ENCODE data around the gene FOXP1. TPM values are rescaled to one million over a fixed set of nuclear protein-coding genes. Genes with fewer than 3 reads are reported as not detected.
"Not testable (repeated sequence)": the region's sequence is repeated elsewhere in the genome, so short reads cannot be mapped to it uniquely, and the experiment has no call there.

Gene FOXP1
- total RNA-seq, 1 experiment from 2014 or later = 5.4 TPM

DNA sequence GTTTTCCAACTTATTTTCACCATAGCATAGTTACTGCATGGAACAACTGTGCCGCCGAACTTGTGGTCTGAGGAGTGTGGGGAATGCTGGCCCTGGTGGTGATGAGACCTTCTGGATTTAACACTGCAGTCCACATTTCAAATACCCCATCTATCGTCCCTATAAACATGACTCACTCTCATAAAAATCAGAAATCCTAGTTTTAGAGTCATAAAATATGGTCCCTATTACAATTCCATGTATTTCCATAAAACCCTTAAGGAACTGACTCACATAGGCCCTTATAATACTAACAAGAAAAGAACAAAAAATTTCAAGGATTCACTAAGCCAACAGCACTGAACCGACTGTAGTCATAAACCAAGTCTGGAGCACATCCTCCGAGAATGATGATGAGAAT lies 147.2 kb downstream of the FOXP1 start:
- no peak for DNase-seq (ENCODE audit: extremely low read depth, low read depth)

DNA sequence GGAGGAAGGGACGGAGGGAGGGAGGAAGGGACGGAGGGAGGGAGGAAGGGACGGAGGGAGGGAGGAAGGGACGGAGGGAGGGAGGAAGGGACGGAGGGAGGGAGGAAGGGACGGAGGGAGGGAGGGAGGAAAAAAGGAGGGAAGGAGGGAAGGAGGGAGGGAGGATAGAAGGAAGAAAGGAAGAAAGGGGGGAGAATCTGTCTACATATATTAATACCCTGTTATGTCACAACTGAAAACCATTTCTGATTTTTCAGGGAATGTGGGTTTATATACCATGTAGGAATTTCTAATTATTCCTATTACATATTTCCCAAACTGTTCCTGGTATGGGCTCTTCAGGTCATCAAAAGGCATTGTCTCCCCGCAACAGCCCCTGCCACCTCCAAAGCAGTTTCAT lies 147.7 kb downstream of the FOXP1 start:
- DNase-seq (ENCODE audit: extremely low read depth, low read depth) = not testable (repeated sequence)

DNA sequence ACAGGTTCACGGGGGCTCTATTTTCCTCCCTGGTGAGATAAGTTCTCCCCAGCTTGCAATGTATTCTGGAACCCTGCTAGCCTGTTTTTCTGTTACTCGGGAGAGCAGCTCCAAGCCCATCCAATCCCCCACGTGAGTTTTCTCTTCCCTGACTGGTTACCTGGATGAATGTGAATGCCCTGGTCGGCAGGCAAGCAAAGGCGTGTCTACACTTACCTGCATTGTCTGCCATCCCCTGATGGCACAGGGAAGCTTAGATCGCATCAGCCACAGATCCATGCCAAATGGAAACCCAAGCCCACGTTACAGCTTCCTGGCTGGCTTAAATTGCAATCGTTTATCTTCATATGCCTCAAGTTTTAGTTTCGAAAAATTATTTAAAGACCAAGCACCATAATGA lies 149.9 kb downstream of the FOXP1 start:
- no peak for DNase-seq (ENCODE audit: extremely low read depth, low read depth)

DNA sequence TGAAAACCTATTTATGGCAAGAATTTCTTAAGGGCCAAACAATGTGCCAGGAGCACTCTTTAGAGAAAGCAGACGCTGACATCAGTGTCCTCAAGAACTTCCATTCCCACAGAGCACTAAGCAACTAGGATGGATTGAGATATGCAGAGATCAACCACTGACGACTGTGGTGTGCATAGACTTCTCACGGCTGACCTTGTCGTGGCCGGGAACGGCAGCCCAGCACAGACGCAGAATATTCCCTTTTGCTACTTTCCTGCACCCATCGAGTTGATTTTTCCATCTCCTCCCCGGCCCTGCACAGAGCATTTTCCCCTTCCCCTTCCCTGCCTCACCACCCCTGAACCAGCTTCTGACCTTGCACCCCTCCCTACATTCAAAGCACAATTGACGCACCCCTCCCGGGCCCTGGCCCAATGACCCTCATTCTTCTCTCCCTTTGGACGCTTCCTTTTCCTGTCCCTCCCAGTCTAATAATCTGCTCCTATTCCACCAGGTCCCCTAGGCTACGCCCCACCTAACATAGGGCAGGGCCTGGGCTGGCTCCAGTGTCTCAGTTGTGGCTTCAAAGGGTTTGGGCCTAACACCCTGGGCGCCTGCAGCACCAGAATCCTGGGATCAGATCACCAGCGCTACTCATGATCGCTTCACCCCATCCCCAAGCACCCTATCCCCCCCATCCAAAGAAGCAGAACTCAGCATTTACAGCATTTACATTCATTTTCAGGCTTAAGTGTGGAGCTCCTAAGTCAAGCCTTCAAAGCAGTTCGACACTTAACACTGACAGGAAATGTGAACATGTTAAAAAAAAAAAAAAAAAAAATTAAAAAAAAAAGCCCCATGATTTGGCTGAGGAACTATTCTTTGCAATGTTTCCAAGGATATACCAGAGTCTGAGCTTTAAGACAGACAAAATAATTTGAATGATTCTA lies 151.2 kb downstream of the FOXP1 start:
- no peak for DNase-seq (ENCODE audit: extremely low read depth, low read depth)

DNA sequence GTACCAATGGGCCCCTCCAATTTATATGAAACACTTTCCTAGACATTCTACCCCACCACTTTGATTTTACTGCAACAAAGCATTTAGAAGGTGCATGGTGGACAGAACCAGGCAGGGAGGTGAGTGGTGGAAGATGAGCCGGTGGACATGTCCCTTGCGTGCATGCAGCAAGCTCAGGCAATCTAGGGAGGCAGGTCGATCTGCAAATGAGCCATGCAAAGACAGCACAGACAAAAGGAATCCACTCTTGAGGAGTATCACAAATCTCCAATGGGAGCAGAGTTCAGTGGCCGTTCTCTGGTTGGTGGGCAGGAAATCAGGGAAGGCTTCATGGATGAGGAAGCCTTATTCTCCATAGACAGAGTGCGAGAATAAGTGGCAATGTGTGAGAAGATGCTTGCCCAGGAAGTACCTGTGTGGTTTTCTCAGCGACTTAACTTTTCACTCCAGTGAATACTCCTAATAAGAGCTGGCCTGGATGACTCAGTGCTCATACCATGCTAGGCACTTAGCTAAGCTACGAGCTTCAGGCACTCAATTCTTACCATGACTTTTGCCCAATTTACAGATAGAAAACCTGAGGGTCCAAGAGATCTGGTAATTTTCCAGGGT lies 152.5 kb downstream of the FOXP1 start:
- DNase-seq (ENCODE audit: extremely low read depth, low read depth) = no peak

DNA sequence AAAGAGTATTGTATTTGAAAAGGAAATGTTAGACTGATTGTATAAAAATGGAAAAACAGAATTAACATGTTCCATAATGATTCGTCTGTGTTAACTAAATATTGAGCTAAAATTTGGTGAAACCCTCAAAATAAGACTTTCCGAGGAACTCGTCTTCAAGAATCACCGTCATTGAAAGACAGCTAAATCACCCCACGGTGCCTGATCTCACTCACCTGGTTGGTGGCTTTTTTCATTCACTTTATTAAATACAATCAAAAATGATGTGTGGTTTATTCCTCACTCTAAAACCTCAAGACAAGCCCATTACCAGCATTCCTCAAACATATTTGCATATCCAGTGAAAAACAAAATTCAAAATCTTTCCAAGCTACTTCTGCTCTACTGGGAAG lies 153.9 kb downstream of the FOXP1 start:
- DNase-seq (ENCODE audit: extremely low read depth, low read depth) = no peak

DNA sequence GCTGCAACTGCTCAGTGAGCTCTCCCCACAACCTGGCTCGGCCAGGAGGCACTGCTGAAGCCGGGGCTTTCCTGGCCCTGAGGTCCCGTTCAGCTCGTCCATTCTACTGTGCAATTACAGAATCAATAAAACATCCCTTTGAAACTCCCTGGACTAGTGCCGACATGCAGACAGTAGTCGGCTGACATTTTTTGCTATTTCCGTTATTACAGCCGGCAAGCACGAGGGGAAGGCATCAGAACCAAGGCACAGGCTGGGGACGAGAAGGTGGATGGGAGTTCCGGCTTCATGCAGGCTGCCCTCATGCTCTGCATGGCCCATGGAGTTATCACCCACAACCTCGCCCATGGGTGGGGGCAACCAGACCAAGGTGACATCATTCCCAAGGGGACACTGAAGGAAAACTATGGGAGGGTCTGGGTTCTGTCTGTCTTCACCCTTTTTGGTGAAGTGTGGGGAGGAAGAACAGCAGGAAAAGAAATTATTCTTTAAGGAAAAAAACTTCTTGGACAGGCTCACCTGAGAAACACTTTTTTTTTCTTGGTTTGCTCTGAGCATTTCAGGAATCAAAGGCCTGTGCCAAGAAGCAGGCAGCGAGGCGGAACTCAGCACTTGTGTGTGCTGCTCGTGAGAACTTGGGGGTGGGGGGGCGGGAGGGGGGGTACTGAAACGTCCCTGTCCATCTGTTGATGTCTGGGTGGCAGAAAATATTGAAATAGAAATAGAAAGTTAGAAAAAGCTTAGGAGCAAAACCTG lies 154.5 kb downstream of the FOXP1 start:
- no peak for DNase-seq (ENCODE audit: extremely low read depth, low read depth)

DNA sequence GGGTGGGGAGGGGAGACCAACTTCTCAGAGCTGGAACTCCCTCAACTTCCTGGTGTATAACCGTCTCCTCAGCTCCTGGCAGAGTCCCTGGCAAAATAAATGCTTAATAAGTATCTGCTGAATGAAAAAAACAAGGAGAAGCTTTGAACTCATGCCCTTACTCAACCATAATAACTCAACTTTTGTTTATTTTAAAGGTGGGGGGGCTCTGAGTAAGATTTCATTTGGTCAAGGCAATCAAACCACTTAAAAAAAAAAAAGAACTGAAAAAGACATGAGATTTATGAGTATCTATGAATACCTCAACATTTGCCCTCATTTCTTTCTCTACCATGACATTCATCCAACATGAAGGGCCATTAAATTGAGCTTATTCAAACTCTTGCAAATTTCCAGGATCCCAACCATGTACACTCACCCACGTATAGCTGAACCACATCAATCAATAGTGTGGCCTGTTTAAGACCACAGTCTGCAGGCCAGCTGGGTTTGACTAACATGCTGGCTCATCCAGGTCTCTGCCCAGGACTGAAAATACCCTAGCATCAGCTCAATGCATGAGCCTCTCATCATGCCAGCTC lies 157.9 kb downstream of the FOXP1 start:
- no peak for DNase-seq (ENCODE audit: extremely low read depth, low read depth)

DNA sequence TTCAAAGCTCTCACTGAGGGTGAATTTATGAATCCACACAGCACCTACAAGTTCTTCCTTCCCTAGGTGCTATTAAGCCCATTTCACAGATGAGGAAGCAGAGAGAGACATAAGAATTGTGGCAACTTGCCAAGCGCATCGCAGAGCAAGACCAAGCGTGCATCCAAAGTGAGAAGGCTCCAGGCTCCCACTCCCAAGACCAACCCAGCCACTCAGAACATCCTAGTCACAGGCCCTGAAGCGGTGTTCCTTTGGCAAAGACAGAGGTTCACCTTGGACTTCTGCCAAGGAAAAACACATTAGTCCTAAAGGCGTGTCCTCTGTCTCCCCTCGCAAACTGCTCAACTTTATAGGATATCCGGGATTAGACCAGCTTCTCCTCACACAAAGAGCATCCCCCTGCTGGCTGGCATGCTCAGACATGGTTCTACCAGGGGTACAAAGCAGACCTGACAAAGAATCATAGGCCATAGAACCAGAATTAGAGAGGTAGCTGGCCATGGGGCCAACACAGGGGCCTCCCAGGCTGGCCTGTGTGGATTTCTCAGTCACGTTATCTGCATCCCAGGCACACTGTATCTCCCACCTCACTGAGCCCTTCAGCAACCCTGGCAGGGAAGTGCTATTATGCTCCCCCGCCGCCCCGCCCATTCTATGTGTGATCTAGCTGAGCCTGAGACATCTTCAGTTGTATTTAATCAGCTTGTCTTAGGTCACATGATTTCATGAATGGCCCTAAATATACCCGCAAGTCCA lies 160.2 kb downstream of the FOXP1 start:
- DNase-seq (ENCODE audit: extremely low read depth, low read depth) = no peak

DNA sequence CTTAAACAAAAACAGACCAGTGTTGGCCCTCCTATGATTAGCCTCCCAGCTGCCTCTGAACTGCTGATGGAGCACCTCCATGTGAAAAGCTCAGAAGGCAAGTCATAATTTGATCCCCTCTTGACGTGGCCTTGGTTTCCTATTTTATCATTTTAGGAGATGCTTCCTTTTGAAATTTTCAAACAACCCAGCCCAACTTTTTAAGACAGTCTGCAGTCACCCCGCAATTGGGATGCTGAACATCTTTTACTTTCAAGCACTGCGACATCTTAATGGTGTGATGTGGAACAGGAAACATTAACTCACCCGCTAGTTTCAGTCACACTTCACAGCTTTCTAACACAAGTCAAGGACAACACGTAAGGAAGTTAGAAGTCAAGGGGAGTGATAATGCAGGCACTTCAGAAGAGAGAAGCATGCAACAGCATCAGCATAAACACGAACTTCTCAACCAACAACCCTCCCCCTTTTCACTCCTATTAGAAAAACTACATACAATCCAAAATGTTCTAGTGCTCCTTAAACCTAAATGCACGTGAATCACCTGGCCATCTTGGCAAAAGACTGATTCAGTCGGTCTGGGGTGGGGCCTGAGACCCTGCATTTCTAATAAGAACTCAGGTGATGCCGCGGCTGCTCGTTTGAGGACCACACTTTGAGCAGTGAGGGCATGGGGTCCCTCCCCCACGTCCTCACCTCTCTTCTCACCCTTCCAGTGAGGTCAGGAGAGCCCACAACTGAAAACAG lies 161.5 kb downstream of the FOXP1 start:
- no peak for DNase-seq (ENCODE audit: extremely low read depth, low read depth)

DNA sequence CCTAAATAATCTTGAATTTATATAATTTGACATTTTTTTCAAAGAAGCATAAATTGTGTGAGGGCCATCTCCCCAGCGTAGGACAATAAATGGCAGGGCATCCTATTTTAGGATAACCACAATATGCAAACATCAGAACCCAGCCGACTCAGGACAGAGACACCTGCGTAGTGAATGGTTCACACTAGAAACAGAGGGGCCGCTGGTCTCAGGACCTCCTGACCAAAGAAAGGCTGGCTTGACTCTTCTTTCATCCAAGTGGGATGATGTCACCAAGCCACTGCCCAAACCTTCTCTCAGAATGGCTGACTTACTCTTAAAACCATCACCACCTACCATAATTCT lies 162.1 kb downstream of the FOXP1 start:
- no peak for DNase-seq (ENCODE audit: extremely low read depth, low read depth)

DNA sequence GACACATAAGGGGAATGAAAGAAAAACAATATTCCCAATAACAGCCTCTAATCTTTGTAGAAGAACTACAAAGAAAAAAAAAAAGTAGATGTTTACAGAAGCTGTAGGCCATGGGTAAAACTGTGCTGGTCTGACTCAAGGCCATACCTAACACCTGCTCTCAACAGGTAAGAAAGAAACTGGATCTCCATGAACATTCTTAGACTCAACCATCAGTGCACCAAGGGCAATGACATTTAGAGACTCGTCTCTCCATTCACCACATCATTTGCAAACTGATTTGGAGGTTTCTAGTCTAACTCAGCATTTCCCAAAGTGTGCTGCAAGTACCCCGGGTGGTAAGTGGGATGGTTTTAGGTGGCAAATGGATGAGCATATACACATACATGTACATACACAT lies 164.2 kb downstream of the FOXP1 start:
- no peak for DNase-seq (ENCODE audit: extremely low read depth, low read depth)

DNA sequence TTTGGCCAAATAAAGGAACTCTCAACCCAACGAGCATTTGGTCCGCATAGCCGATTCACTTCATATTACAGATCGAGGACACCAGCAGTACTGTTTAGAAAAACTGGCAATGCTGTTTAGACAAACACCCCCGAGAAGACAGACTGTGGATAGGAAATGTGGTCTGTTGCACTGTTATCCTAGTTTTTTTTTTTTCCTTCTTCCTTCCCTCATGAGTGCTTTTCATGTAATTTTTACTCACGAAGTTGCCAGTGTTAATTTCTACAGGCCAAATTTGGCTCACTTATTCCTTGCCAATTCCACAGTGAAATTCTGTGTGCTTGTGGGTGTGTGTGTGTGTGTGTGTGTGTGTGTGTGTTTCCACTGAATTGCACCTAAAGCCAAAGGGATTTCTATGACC lies 165.7 kb downstream of the FOXP1 start:
- DNase-seq (ENCODE audit: extremely low read depth, low read depth) = no peak

DNA sequence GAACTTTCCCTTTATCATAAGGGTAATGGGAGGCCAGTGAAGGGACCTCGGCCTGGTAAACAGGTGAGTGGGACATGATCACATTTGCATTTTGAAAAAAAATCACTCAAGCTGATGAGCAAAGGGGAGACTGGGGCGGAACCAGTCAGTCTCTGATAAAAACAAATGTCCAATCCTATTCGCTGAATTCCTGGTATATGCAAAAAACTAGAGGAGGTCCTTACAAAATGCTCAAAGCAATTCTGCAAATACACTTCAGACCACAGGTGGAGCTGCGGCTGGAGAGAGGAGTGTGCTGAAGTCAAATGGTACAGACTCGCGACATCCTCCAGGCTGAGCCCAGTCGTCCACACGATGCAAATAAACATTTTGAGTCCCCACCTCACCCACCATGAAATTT lies 166.7 kb downstream of the FOXP1 start:
- no peak for DNase-seq (ENCODE audit: extremely low read depth, low read depth)

DNA sequence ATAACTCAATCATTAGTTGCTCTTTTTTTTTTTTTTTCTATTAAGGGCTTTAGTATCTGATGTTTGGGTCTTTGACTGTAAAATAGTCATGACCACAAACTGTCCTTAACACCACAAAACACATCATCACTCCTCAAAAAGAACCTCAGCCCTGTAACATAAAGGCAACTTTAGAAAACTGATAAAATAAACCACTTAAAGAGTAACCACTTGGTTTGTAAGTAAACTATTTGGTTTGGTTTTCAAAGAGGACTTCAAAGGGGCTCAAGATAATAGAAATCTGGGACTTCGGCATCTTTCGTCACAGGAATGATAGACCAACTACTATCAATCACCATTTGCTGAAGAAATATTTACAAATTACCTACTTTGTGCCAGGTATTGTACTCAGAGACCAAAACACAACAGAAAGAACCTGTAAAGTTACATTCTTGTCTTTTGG lies 167.8 kb downstream of the FOXP1 start:
- DNase-seq (ENCODE audit: extremely low read depth, low read depth) = no peak

DNA sequence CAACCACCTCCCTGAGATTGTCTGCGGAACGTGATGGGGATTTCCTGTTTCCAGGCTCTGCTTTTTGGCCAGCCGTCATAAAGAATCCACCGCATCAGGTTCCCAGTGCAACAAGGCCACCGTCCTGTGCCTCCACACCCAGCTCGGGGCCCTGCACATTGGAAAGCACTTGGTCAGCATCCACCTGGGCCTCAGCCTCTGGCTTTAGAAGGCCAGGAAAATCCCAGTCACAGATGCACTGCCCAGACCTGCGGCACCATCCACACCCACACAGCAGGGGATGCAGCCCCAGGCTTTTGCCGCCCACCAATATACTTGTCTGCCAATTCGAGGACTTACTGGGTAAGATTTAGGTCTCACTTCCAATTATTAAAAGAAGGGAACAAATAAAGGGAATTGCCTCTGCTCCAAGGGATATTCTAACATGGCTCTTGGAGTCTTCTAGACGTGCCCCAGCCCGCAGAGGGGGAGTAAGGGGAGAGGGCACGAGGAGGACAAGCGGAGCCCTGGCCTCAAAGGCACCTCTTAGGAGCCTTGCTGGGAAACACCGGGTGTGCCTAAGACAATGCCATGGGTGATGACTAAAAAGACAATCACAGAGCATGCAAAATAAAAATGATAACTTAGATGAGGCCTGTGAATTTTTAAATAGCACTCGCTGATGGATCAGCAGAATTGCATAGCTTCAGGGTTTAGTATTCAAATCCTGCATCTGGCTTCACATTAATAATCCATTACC lies 169.2 kb downstream of the FOXP1 start:
- no peak for DNase-seq (ENCODE audit: extremely low read depth, low read depth)

DNA sequence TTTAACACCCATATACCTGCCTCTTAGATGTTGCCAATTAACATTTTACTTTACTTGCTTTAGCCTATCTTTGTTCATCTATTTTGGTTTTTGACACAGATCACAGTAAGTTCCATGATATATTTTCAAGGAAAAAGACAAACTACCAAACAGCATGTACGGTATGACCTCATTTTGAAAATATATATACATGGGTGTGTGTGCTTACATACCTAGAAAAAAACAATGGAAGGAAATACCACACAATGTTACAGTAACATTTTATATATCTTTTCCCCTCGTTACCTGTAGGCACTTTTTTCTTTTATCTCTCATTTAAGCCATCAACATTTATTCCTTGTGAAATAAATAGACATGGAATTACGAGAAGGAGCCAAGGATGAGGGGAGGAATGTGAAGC lies 170.0 kb downstream of the FOXP1 start:
- DNase-seq (ENCODE audit: extremely low read depth, low read depth) = no peak

DNA sequence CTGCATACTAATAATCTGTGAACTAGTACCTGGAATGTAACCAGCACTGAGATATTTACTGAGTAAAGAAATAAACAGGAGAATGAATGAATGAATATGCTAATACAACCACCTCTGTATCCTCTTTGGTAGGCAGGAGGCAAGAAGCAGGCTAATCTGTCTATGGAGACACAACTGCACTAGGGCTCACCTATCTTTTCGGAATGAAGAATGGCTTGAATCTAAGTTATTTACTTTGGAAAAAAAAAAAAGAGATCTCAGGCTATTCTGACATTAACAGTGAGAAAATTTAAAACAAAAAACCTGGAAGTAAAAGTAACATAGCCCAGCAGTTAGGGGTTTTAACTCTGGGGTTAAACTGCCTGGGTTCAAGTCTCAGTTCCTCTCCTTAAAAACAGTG lies 174.2 kb downstream of the FOXP1 start:
- DNase-seq (ENCODE audit: extremely low read depth, low read depth) = no peak

DNA sequence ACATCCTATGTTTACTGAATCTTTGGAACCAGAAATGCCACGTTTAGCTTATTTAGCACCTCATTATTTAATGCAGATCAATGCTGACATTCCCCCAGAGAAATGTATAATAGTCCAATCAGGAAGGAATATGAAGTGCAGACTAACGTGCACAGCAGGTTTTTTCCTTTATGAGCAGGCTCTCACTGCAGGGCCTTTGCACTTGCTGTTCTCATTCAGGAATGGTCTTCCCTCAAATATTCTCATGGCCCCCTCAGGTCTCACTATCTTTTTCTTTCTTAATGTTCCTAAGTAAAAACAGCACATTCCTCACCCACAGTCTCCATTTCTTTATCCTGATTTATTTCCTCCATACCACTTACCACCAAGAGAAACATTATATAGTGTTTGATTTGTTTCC lies 174.6 kb downstream of the FOXP1 start:
- no peak for DNase-seq (ENCODE audit: extremely low read depth, low read depth)

Data from NCI-H460 (cell line).